ENCODE results near the gene CYSLTR2. TPM values are rescaled to one million over a fixed set of nuclear protein-coding genes. Genes with fewer than 3 reads are reported as not detected.

Gene CYSLTR2
- total and polyA plus RNA-seq, 2 donors (not counting 1 experiment from before 2014, with no cell fraction given): 0.03 TPM; not detected in 1

GRCh38 chr13:48635478-48635877, 18.3 kb upstream of the CYSLTR2 start:
- no peak overlapping the region for H3K4me3 ChIP-seq (replicated peaks in 1 of 4; ENCODE audit: control extremely low read depth in 1 of 4, insufficient read depth in 1 of 4, low read depth in 3 of 4, low read length in 4 of 4)
- H4K20me1 ChIP-seq (ENCODE audit: control insufficient read depth, extremely low read depth, insufficient read depth, low read length): no peaks in the 10 kb centered on the region
- H3K9me3 ChIP-seq (ENCODE audit: control insufficient read depth, insufficient read depth, low read depth, low read length): no peaks in the 10 kb centered on the region
- TF ChIP-seq CTCF (conservative IDR thresholded peaks at IDR 0.05 in 1 of 2, IDR thresholded peaks at IDR 0.05 in 1 of 2; ENCODE audit: low read depth in 1 of 2, low read length in 2 of 2) (no peak), EZH2 (IDR thresholded peaks at IDR 0.05; ENCODE audit: low read length, missing control alignments) (no peak)
- H3K36me3 ChIP-seq (ENCODE audit: control insufficient read depth, insufficient read depth, low read length): no peaks in the 10 kb centered on the region
- no peaks in the 10 kb centered on the region for H3K27me3 ChIP-seq (ENCODE audit: control insufficient read depth, insufficient read depth, low read length)
- H3K4me2 ChIP-seq (ENCODE audit: extremely low read depth, insufficient read depth, low read length): no peak overlapping the region
- H3K9ac ChIP-seq (ENCODE audit: insufficient read depth, low read length): no peak overlapping the region
- no peak for DNase-seq (ENCODE audit: low read depth in 2 of 2)
- no peak overlapping the region for H3K27ac ChIP-seq (ENCODE audit: insufficient read depth, low read length)
- no peaks in the 10 kb centered on the region for H3K4me1 ChIP-seq (ENCODE audit: control insufficient read depth, extremely low read depth, insufficient read depth, low read length)
- H2AFZ ChIP-seq (ENCODE audit: low read length): no peak overlapping the region
- H3K79me2 ChIP-seq (ENCODE audit: control insufficient read depth, insufficient read depth, low read length): no peaks in the 10 kb centered on the region

GRCh38 chr13:48636550-48636949, 17.2 kb upstream of the CYSLTR2 start:
- H3K27ac ChIP-seq (ENCODE audit: insufficient read depth, low read length): no peak overlapping the region
- peak; percentile 27 to 87 for DNase-seq (ENCODE audit: low read depth in 2 of 2)
- H3K36me3 ChIP-seq (ENCODE audit: control insufficient read depth, insufficient read depth, low read length): no peaks in the 10 kb centered on the region
- H3K79me2 ChIP-seq (ENCODE audit: control insufficient read depth, insufficient read depth, low read length): no peaks in the 10 kb centered on the region
- no peaks in the 10 kb centered on the region for H3K27me3 ChIP-seq (ENCODE audit: control insufficient read depth, insufficient read depth, low read length)
- H3K4me1 ChIP-seq (ENCODE audit: control insufficient read depth, extremely low read depth, insufficient read depth, low read length): no peaks in the 10 kb centered on the region
- no peaks in the 10 kb centered on the region for H4K20me1 ChIP-seq (ENCODE audit: control insufficient read depth, extremely low read depth, insufficient read depth, low read length)
- H3K9ac ChIP-seq (ENCODE audit: insufficient read depth, low read length): no peak overlapping the region
- H3K4me2 ChIP-seq (ENCODE audit: extremely low read depth, insufficient read depth, low read length): no peak overlapping the region
- H3K9me3 ChIP-seq (ENCODE audit: control insufficient read depth, insufficient read depth, low read depth, low read length): no peaks in the 10 kb centered on the region
- H2AFZ ChIP-seq (ENCODE audit: low read length): no peak overlapping the region
- no peak overlapping the region for H3K4me3 ChIP-seq (replicated peaks in 1 of 4; ENCODE audit: control extremely low read depth in 1 of 4, insufficient read depth in 1 of 4, low read depth in 3 of 4, low read length in 4 of 4)
- TF ChIP-seq EZH2 (IDR thresholded peaks at IDR 0.05; ENCODE audit: low read length, missing control alignments) (no peak), CTCF (conservative IDR thresholded peaks at IDR 0.05 in 1 of 2, IDR thresholded peaks at IDR 0.05 in 1 of 2; ENCODE audit: low read depth in 1 of 2, low read length in 2 of 2) (no peak)

- Histone ChIP-seq H3K9me3 (ENCODE audit: control insufficient read depth, insufficient read depth, low read depth, low read length) (no peaks in the 10 kb centered on the region), H3K4me3 (replicated peaks in 1 of 4; ENCODE audit: control extremely low read depth in 1 of 4, insufficient read depth in 1 of 4, low read depth in 3 of 4, low read length in 4 of 4) (no peak overlapping the region), H3K4me1 (ENCODE audit: control insufficient read depth, extremely low read depth, insufficient read depth, low read length) (no peaks in the 10 kb centered on the region), H3K27ac (ENCODE audit: insufficient read depth, low read length) (no peak overlapping the region), H3K79me2 (ENCODE audit: control insufficient read depth, insufficient read depth, low read length) (no peaks in the 10 kb centered on the region), H3K9ac (ENCODE audit: insufficient read depth, low read length) (no peak overlapping the region), H2AFZ (ENCODE audit: low read length) (no peak overlapping the region), H3K36me3 (ENCODE audit: control insufficient read depth, insufficient read depth, low read length) (no peaks in the 10 kb centered on the region), H3K27me3 (ENCODE audit: control insufficient read depth, insufficient read depth, low read length) (no peaks in the 10 kb centered on the region), H4K20me1 (ENCODE audit: control insufficient read depth, extremely low read depth, insufficient read depth, low read length) (no peaks in the 10 kb centered on the region), H3K4me2 (ENCODE audit: extremely low read depth, insufficient read depth, low read length) (no peak overlapping the region)
- TF ChIP-seq EZH2 (IDR thresholded peaks at IDR 0.05; ENCODE audit: low read length, missing control alignments) (no peak), CTCF (conservative IDR thresholded peaks at IDR 0.05 in 1 of 2, IDR thresholded peaks at IDR 0.05 in 1 of 2; ENCODE audit: low read depth in 1 of 2, low read length in 2 of 2) (no peak)
- no peak for DNase-seq (ENCODE audit: low read depth in 2 of 2)
These were observed 16.1 kb upstream of the CYSLTR2 start for GRCh38 chr13:48637601-48638000.

All from fibroblast of lung (primary cell).